Ovary (tissue), 3 donors: ENCODE measurements around the gene MTMR2.

Experiments
- EP300 ChIP-seq: sonication (generic); formaldehyde crosslinking; IDR thresholded peaks from one replicate; pipeline ENCODE4 v1.6.1; 2017; ENCODE audit warnings: antibody characterized with exemption
- POLR2A ChIP-seq: fragments of 450-650 bp; IDR thresholded peaks from one replicate; pipeline ENCODE4 v1.6.1; 2017; ENCODE audit warnings: antibody characterized with exemption, mild to moderate bottlenecking, moderate library complexity
- TF ChIP-seq, protein P1 (sequence below), 3 donors: fragments of 450-650 bp in 2 of 3; fragments of 200-600 bp in 1 of 3; IDR thresholded peaks; one replicate each; pipeline versions ENCODE4 v1.5.1 to v1.8.0; 2016 to 2022; ENCODE audit warnings: antibody characterized with exemption in 3 of 3, mild to moderate bottlenecking in 1 of 3
- donor health status: DM: no; HTN: no; CAD: no.

DNA sequence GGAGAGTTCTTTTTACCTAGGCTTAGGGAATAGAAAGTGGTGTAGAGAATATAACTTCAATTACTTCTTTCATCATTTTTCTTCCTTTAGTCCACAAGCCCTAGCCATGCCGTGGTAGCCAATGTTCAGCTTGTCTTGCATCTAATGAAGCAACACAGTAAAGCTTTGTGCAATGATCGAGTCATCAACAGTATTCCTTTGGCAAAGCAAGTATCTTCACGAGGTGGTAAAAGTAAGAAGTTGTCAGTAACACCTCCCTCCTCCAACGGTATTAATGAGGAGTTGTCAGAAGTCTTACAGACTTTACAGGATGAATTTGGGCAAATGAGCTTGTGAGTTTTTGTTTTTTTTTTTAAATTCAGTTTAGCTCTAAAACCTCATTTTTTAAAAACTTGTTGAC, 96.2 kb downstream of the MTMR2 start:
- TF ChIP-seq, protein P1, sequence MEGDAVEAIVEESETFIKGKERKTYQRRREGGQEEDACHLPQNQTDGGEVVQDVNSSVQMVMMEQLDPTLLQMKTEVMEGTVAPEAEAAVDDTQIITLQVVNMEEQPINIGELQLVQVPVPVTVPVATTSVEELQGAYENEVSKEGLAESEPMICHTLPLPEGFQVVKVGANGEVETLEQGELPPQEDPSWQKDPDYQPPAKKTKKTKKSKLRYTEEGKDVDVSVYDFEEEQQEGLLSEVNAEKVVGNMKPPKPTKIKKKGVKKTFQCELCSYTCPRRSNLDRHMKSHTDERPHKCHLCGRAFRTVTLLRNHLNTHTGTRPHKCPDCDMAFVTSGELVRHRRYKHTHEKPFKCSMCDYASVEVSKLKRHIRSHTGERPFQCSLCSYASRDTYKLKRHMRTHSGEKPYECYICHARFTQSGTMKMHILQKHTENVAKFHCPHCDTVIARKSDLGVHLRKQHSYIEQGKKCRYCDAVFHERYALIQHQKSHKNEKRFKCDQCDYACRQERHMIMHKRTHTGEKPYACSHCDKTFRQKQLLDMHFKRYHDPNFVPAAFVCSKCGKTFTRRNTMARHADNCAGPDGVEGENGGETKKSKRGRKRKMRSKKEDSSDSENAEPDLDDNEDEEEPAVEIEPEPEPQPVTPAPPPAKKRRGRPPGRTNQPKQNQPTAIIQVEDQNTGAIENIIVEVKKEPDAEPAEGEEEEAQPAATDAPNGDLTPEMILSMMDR (IDR thresholded peaks at IDR 0.05) = no peak
- TF ChIP-seq EP300 = no peak
- no peak for TF ChIP-seq POLR2A
